Endothelial cell of umbilical vein (primary cell): Measurements from ENCODE around the gene ZPLD1.

Experiments
- CTCF ChIP-seq, 2 donors: IDR thresholded peaks; 1 replicate in 1 of 2; 2 replicates in 1 of 2; pipeline ENCODE4 v1.5.1; 2011; ENCODE audit warnings: low read length in 2 of 2, mild to moderate bottlenecking in 2 of 2, moderate library complexity in 2 of 2, control low read depth in 1 of 2, inconsistent platforms in 1 of 2, low read depth in 1 of 2; ENCODE audit not compliant: insufficient read depth in 1 of 2; ENCODE audit errors: extremely low read depth in 1 of 2
- EZH2 ChIP-seq: IDR thresholded peaks from 2 replicates; pipeline ENCODE4 v1.6.1; 2012; ENCODE audit warnings: borderline replicate concordance, low read depth, mild to moderate bottlenecking, moderate library complexity, low read length, inconsistent platforms; ENCODE audit not compliant: severe bottlenecking
- FOS ChIP-seq: IDR thresholded peaks from 2 replicates; pipeline ENCODE4 v1.6.1; 2011; ENCODE audit warnings: mild to moderate bottlenecking, low read length, moderate library complexity, borderline replicate concordance; ENCODE audit not compliant: insufficient read depth
- MAX ChIP-seq: IDR thresholded peaks from 2 replicates; pipeline ENCODE4 v1.6.1; 2011; ENCODE audit not compliant: insufficient read depth, insufficient read length
- POLR2A ChIP-seq: IDR thresholded peaks from 2 replicates; pipeline ENCODE4 v1.6.1; 2012; ENCODE audit warnings: low read depth, mild to moderate bottlenecking, control low read depth, low read length
- POLR2AphosphoS5 ChIP-seq: IDR thresholded peaks from 2 replicates; pipeline ENCODE4 v1.6.1; 2012; ENCODE audit warnings: low read depth, mild to moderate bottlenecking, control low read depth, low read length, moderate library complexity; ENCODE audit not compliant: insufficient read depth

- no peak for TF ChIP-seq CTCF (IDR thresholded peaks at IDR 0.05; ENCODE audit: extremely low read depth in 1 of 2, insufficient read depth in 1 of 2, low read depth in 1 of 2, low read length in 2 of 2)
- no peak for TF ChIP-seq POLR2A
- no peak for TF ChIP-seq EZH2
- TF ChIP-seq FOS: peak; percentile 18
- TF ChIP-seq POLR2AphosphoS5: no peak
- TF ChIP-seq MAX: no peak
Measured at GRCh38 chr3:102512734-102513504, 78.1 kb downstream of the ZPLD1 start.
